Stimulated activated effector memory CD8-positive, alpha-beta T cell treated with anti-CD3 and anti-CD28 coated beads, Interleukin-12 subunit alpha, Interleukin-12 subunit beta, amount 100 ng/mL, for 72 hours (primary cell): ENCODE measurements around the gene CHPF.

Source experiments
- ATAC-seq: fragments of 150-1000 bp; cut with Tn5 transposase; 2 replicates; pipeline ENCODE4 v1.10.0; 2021
- DNase-seq, 2 donors: peaks; one replicate each; pipeline ENCODE4 v3.0.0; 2021 to 2022; ENCODE audit warnings: low spot score in 2 of 2
- H3K27ac Mint-ChIP-seq: one replicate; pipeline ENCODE4 v1.8.0; 2022; ENCODE audit warnings: mild to moderate bottlenecking, mixed read lengths
- H3K36me3 Mint-ChIP-seq: one replicate; pipeline ENCODE4 v1.8.0; 2022; ENCODE audit warnings: mild to moderate bottlenecking, mixed read lengths
- H3K4me1 Mint-ChIP-seq: one replicate; pipeline ENCODE4 v1.8.0; 2022; ENCODE audit warnings: mixed read lengths
- H3K4me3 Mint-ChIP-seq: one replicate; pipeline ENCODE4 v1.8.0; 2022; ENCODE audit warnings: mild to moderate bottlenecking, mixed read lengths
- H3K9me3 Mint-ChIP-seq: one replicate; pipeline ENCODE4 v1.8.0; 2022; ENCODE audit warnings: mixed read lengths

Gene CHPF

DNA sequence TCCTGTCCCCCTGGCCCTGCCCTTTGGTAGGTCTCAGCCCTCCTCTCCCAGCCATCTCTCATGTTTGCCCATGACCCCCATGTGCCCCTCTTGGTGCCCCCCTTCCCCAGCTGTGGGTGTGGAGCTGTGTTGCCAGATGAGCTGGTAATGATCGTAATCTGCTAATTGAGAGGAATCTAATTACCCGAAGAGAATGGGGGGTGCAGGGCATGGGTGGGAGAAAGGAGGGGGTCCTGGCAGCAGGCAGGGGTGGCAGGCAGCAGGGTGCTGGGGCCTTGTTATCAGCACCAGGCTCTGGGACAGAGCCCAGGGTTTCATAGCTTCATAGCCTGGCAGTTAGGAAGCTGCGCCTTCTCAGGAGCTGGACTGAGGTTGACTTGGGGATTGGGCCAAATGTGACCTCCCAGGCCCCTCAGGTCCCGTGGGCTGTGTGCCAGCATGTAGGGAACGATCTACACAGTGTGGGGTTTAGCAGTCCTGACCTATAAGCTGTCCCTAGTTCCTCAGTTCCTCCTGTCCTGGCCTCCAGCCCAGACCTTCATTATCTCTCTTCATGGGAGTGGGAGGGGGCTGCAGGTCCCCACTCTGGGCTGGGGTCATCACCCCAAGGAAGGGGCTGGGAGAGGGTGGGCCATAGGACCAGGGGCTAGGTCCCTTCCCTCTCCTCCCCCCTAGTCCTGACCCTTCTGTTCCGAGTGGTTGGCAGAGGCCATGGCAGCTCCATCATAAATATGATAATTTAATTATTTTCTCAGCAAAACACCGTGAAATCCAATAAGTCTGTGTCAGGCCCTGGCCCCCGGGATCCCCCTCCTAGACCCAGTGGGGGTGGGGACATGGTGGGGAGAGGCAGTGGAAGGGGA is 35.8 kb downstream of the CHPF start:
- Mint-ChIP-seq H3K9me3 (no peaks in the 10 kb centered on the region), H3K4me1 (peaks cover 20% of the 10 kb centered on the region), H3K27ac (no peak overlapping the region), H3K4me3 (no peak overlapping the region), H3K36me3 (peaks cover 49% of the 10 kb centered on the region)
- ATAC-seq (no peak), DNase-seq (no peak)

DNA sequence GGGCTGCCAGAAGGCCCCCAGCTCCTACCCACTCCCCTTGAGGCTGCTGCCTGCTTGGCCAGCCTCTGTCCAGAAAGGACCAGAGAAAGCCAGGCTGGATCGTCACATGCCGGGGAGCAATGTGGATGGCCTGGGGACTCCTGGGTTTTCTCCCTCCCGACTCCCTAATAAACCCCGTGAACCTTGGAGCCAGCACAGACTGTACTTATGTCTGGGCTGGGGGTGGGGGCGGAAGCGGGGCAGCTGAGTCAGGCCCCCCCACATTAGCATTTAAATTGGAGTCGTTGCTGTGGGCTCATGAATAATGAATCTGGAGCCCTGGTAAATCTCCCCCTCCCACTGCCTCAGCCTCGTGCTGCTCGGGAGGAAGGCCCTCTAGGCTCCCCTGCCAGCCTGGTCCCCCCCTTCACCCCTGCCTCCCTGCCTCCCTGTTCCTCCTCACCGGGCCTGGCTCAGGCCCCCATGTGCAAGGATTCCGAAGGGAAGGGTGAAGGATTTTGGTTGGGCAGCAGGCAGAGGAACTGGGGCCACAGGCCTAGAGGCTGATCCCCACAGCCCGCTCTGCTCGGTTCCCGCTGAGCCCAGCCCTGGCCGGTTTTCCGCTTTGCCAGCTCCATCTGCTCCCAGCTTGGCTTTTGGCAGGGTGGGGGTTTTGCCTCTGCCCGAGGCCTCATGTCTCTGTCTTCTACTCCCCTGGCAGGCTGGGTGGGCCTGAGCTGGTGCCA is 36.6 kb downstream of the CHPF start:
- H3K4me3 Mint-ChIP-seq, result no peak overlapping the region

DNA sequence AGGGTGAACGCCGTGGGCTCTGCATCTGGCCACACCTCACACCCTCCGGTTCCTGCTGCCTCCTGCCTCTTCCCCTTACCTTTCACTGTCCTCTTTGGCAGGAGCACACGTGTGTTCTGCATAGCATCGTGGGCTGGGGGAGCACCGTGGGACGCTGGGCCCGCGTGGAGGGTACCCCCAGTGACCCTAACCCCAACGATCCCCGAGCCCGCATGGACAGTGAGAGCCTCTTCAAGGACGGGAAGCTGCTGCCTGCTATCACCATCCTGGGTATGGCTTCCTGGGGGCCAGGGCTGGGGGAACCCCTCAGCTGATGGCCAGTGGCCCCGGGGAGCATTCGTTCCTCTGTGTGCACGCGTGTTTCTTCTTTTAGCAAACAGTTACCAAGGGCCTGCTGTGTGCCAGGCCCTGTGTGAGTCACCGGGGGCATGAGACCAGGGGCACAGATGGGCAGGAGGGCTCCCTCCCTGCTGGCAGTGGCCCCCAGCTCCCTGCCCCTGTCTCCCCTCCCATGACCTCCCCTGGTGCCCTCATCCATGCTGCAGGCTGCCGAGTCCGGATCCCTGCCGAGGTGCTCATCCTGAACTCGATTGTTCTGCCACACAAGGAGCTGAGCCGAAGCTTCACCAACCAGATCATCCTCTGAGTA is 37.3 kb downstream of the CHPF start:
- Mint-ChIP-seq H3K27ac (peak overlapping the region; percentile 40), H3K4me3 (no peak overlapping the region), H3K9me3 (no peaks in the 10 kb centered on the region), H3K36me3 (peaks cover 53% of the 10 kb centered on the region), H3K4me1 (peaks cover 23% of the 10 kb centered on the region)
- ATAC-seq (no peak), DNase-seq (no peak)

More for the DNA sequence above, 36.6 kb downstream of the CHPF start:
- peak overlapping the region; percentile 40 for H3K27ac Mint-ChIP-seq
- H3K4me1 Mint-ChIP-seq, result peaks cover 17% of the 10 kb centered on the region
- DNase-seq (no peak), ATAC-seq (no peak)
- H3K36me3 Mint-ChIP-seq, result peaks cover 53% of the 10 kb centered on the region
- no peaks in the 10 kb centered on the region for H3K9me3 Mint-ChIP-seq

DNA sequence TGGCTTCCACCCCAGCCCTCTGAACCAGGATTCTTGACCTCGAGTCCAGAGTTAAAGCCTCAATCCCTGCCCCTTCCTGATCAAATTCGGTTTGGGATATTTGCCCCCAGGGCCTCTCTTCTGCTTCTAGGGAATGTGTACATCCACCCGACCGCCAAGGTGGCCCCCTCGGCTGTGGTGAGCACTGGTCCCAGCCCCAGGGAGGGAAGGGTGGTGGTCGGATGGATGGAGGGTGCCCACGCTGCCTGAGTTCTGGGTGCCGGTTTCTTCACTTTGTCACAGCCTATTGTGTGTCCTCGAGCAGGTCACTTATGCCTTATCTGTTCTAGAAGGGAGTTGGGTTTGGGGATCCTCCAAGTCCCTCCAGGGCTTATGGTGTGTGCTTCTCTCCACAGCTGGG is 38.0 kb downstream of the CHPF start:
- Mint-ChIP-seq H3K36me3 (peaks cover 53% of the 10 kb centered on the region), H3K9me3 (no peaks in the 10 kb centered on the region), H3K4me1 (peaks cover 24% of the 10 kb centered on the region), H3K4me3 (no peak overlapping the region), H3K27ac (no peak overlapping the region)
- ATAC-seq (no peak), DNase-seq (no peak)

DNA sequence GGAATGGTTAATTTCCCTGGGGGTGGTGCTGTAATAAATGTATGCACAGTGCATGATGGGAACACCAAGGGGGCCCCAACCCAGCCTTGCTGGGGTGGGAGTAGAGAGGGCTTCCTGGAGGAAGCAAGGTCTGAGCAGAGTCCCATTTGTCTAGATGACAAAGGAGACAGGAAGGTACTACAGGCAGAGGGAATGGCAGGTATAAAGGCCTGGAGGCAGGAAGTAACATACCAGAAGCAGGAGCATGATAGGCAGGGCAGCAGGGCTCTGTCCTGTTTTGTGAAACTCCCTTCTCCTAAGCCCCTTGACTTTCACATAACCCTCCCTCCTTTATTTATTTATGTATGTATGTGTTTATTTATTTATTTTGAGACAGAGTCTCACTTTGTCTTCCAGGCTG is 41.0 kb downstream of the CHPF start:
- no peak overlapping the region for H3K4me3 Mint-ChIP-seq
- peaks cover 40% of the 10 kb centered on the region for H3K4me1 Mint-ChIP-seq
- DNase-seq (no peak), ATAC-seq (no peak)
- no peaks in the 10 kb centered on the region for H3K9me3 Mint-ChIP-seq
- peaks cover 57% of the 10 kb centered on the region for H3K36me3 Mint-ChIP-seq
- H3K27ac Mint-ChIP-seq, result no peak overlapping the region

DNA sequence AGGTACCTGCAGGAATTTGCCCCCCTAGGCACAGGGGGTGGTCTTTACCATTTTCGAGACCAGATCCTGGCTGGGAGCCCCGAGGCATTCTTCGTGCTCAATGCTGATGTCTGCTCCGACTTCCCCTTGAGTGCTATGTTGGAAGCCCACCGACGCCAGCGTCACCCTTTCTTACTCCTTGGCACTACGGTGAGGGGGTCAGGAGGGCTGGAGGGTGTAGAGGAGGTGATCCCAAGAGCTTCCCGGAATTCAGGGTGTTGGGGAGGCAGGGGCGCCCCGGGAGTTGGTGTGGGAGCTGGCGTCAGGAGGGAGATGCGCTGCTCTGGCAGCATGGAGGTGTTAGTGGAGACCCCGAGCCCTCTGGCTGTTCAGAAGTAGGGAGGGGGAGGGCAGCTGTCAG is 41.8 kb downstream of the CHPF start:
- H3K27ac Mint-ChIP-seq, result peak overlapping the region; percentile 69
- DNase-seq (no peak), ATAC-seq (no peak)
- peaks cover 50% of the 10 kb centered on the region for H3K36me3 Mint-ChIP-seq
- H3K9me3 Mint-ChIP-seq, result no peaks in the 10 kb centered on the region
- no peak overlapping the region for H3K4me3 Mint-ChIP-seq
- H3K4me1 Mint-ChIP-seq, result peaks cover 47% of the 10 kb centered on the region

DNA sequence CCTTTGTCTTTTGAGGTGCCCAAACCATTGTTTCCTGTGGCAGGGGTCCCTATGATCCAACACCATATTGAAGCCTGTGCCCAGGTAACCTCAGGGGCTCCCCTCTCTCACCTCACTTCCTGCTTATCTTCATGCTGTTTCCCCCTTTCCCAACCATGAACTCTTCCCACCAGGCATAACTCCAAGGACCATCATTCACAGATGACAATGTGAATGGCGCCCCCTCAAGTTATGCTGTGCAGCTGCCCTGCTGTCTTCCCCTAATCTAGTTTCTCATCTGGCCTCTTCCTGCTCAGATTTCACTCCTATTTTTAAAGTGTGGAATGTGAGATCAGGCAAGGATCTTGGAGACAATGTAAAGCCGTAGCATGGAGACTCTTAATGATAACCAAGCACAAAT is 43.5 kb downstream of the CHPF start:
- ATAC-seq (no peak), DNase-seq (no peak)
- Mint-ChIP-seq H3K9me3 (no peaks in the 10 kb centered on the region), H3K36me3 (peaks cover 32% of the 10 kb centered on the region), H3K4me1 (peaks cover 55% of the 10 kb centered on the region), H3K27ac (peak overlapping the region; percentile 93), H3K4me3 (peak overlapping the region; percentile 98)

DNA sequence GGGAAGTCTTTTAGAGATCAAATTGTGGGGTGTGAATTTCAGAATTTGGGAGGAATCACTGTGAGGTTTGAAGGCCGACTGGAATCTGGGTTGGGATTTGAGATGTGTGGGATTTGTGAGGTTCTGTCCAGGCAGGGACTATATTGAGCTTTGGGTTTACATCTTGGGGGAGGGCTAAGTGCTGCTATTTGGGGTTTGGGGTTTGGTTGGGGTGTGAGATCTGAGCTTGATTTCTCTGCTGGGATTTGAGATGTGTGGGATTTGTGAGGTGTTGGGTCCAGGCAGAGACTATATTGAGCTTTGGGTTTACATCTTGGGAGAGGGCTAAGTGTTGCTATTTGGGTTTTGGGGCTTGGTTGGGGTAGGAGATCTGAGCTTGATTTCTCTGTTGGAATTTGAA is 44.1 kb downstream of the CHPF start:
- H3K36me3 Mint-ChIP-seq, result peaks cover 27% of the 10 kb centered on the region
- H3K4me1 Mint-ChIP-seq, result peaks cover 55% of the 10 kb centered on the region
- peak overlapping the region; percentile 93 for H3K27ac Mint-ChIP-seq
- ATAC-seq (no peak), DNase-seq (no peak)
- peak overlapping the region; percentile 98 for H3K4me3 Mint-ChIP-seq
- H3K9me3 Mint-ChIP-seq, result no peaks in the 10 kb centered on the region

DNA sequence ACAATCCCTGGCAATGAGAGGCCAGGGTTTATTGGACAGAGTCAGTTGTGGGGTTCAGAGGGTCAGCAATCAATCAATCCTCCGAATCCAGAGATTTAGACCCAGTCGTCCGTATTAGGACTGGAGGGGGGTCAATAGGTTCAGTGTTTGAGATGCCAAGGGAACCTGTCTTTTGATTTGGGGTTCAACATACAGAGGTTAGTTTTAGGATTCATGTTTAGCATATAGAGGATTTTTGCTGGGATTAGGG is 44.6 kb downstream of the CHPF start:
- Mint-ChIP-seq H3K36me3 (peaks cover 21% of the 10 kb centered on the region), H3K27ac (peak overlapping the region; percentile 93), H3K4me1 (peaks cover 55% of the 10 kb centered on the region), H3K4me3 (peak overlapping the region; percentile 98), H3K9me3 (no peaks in the 10 kb centered on the region)
- no peak for DNase-seq
- ATAC-seq, result no peak

DNA sequence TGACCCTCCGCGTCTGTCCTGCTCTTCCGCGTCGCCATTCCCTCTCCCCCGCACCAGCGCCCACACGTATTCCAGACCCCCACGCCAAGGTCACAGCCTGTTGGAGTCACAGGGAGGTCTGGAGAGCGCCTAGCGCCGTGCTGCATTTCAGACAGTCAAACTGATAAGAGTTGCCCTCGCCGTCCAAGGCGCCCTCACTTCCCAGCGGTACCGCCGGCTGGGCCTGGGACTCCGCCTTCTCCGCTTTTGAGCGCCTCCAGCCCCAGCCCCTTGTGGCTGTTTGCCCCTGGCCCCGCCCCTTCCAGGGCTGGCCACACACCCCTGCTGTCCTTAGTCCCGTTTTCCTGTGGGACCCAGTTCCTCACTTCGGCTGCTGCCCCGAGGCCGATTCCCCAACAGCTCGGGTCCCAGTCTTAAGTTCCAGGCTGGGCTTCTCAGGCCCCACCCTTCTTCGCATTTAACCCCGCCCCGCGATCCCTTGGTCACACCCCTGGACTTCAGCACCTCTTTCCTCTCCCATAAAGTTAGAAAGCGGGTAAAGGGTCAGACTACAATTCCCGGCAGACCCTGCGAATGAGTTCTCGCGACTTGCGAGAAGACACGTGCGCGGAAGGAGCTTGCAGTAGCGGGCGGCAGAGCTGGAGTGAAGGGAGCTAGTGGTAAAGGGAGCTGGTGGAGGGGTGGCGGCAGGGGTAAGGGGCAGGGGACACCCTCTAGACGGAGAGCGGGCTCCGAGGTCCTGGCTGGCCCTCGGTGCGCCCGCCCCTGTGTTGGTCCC is 45.1 kb downstream of the CHPF start, which contains the start of gene GMPPA:
Gene GMPPA, plus strand, starts transcription at position 612 of the 778 bp plus-strand sequence. CDS start 1,085 bp downstream, outside the sequence.
- DNase-seq (peak; percentile 83 to 96), ATAC-seq (peak; percentile 94)
- Mint-ChIP-seq H3K36me3 (peaks cover 21% of the 10 kb centered on the region), H3K9me3 (no peaks in the 10 kb centered on the region), H3K4me1 (peaks cover 55% of the 10 kb centered on the region), H3K4me3 (peak within 1 kb of the TSS; percentile 98), H3K27ac (peak within 1 kb of the TSS; percentile 93)

DNA sequence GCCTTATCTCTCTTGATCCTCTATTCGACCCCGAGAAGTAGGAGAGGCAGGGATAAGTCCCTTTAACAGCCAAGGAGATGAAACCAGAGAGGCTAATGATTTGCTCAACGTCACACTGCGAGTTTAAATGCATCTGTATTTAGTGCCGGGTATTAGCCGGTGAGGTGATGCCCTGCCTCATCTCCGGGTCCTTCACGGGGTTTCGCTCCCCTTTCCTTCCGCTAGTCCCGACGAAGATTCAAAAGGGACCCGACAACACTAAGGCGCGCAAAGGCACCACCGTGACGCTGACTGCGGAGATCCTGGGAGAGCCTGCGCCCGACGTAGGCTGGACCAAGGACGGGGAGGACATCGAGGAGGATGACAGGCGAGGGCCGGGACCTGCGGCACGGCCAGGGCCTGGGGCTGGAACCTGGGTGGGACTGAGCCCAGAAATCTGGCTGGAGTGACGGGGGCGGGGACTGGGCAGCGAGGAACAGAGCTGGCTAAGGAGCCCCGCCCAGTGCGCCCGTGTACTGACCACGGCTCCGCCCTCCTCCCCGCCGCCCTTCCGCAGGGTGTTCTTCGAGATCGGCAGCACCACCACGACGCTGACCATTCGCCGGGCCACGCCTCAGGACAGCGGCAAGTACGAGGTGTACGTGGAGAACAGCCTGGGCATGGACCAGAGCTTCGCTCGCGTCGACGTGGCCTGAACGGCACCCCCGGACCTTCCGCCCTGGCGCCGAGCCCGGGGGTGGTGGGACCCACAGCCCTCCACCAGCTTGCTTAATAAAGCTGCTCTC is 45.9 kb downstream of the CHPF start:
- peak; percentile 45 to 74 for DNase-seq
- peak; percentile 52 for ATAC-seq
- Mint-ChIP-seq H3K9me3 (no peaks in the 10 kb centered on the region), H3K4me1 (peaks cover 55% of the 10 kb centered on the region), H3K27ac (no peak overlapping the region), H3K36me3 (peaks cover 13% of the 10 kb centered on the region), H3K4me3 (peak overlapping the region; percentile 98)

DNA sequence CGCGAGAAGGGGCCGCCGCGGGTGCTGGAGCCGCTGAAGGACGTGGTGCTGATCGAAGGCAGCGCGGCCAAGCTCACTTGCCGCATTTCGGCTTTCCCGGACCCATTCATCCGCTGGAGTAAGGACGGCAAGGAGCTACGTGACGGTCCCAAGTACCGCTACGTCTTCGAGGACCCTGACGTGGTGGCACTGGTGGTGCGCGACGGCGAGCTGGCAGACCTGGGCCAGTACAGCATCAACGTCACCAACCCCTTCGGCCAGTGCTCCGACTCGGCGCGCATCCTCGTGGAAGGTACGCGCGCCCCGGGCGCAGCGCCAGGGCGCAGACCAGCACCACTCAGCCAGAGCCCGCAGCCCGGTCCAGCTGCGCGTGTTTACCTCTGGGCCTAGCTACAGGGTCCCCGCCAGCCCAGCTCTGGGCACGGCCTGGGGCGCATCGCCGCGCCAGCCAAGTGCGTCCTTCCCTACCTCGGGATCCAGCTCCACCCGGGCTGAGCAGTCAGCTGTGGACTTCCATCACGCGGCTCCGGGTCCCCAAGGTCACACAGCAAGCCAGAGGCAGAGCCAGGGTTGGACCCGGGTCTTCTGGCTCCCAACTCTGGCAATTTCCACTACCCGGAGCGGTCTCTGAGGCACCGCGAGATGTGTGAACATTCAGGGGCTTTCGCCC is 46.6 kb downstream of the CHPF start:
- Mint-ChIP-seq H3K4me1 (peaks cover 54% of the 10 kb centered on the region), H3K36me3 (peaks cover 10% of the 10 kb centered on the region), H3K9me3 (no peaks in the 10 kb centered on the region), H3K4me3 (peak overlapping the region; percentile 98), H3K27ac (no peak overlapping the region)
- DNase-seq (no peak), ATAC-seq (no peak)

DNA sequence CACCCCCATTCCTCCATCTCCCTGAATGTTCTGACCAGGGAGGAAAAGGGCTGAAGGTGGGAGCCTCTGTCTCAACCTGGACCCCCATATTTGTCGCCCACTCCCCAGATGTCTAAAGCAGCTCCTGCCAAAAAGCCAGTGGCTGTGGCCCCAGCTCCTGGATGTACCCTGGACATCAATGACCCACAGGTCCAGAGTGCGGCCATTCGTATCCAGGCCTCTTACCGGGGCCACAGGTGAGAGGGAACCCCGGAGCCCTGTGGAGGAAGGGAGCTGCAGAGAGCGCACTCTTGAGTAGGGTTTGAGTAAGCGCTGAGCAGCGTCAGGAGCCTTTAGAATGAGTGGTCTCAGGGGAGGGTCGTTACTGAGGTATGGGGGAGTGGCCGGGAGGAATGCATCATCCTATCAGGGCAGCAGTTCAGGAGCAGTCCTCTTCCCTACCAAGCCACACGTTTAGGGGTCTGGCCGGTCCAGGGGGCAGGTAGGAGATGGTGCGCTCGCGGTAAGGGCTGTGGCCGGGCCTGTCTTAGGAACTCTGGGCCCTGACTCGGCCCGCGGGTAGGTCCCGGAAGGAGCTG is 47.3 kb downstream of the CHPF start:
- no peak for ATAC-seq
- Mint-ChIP-seq H3K4me3 (peak overlapping the region; percentile 98), H3K36me3 (peaks cover 10% of the 10 kb centered on the region), H3K27ac (no peak overlapping the region), H3K4me1 (peaks cover 47% of the 10 kb centered on the region), H3K9me3 (no peaks in the 10 kb centered on the region)
- no peak for DNase-seq
